ENCODE measurements around the gene ANKRD6.
A peak's percentile ranks its signal among the peaks of the same experiment; 100 is the strongest.
"Not testable (repeated sequence)": the region's sequence is repeated elsewhere in the genome, so short reads cannot be mapped to it uniquely, and the experiment has no call there.

The ANKRD6 gene

DNA sequence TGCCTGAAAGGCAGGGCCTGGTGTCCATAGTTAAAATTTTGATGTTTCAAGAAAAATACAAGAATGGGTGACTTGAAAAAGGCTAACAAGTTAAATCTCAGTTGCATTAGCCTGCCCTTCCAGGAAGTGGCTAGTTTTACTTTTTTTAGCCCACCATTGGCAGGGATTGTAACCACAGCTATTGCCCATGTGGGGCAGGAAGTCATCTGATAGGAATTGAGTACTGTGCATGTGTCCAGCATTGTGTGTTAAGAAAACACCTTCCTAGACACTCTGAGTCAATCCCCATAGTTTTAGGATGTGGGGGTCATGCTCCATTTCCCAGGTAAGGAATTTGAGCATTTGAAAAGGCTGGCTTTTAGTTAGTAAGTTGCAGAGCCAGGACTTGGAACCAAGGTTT lies 178.7 kb downstream of the ANKRD6 start:
- no peak for DNase-seq

DNA sequence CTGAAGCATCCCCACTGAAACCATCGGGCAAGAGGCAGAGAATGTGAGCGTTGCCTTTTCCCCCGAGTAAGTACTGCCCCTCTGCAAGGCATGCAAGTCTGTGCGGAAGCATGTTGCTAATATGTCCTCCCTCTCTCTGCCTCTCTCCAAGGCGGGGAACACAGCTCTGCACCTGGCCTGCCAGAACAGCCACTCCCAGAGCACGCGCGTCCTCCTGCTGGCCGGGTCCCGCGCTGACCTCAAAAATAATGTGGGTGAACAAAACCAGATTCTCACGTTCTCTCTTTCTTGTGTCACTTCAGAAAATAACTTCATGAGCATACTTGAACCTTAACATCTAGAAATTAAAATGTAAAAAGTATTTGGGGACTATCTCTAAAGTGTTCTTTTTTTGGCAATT lies 179.2 kb downstream of the ANKRD6 start:
- no peak for DNase-seq

DNA sequence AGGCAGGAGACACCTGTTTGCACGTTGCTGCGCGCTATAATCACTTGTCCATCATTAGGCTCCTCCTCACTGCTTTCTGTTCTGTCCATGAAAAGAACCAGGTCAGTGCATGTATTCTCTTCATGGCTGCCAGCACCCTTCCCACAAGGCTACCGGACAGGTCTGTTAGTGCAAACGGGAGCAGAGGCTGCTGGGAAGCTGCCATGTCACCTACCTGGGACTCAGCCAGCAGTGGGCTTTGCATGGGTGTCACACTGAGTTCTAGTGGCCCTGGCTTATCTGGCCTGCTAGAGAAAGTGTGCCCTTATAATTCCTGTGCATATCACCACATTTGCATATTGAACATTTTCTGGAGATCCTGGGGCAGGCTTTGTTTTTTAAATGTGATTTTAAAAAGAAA lies 180.8 kb downstream of the ANKRD6 start:
- no peak for DNase-seq

DNA sequence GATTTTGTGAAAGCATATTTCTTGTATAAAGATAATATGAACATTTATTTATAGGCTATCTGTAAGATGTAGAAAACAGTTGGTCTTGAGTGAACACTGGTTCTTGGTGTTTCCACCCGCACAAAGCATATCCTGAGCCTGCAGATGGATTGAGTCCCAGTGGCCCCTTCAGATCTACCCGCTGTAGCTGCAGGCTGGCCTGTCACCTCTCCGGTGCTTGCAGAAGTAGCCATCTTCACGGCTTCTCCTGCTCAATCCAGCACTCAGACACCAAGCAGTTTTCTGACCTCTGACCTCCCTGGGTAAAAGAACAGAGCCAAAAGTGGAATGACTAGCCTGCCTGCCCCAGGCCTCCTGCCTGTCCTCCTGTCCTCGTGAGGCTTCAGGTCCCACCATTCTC lies 182.9 kb downstream of the ANKRD6 start:
- no peak for DNase-seq

DNA sequence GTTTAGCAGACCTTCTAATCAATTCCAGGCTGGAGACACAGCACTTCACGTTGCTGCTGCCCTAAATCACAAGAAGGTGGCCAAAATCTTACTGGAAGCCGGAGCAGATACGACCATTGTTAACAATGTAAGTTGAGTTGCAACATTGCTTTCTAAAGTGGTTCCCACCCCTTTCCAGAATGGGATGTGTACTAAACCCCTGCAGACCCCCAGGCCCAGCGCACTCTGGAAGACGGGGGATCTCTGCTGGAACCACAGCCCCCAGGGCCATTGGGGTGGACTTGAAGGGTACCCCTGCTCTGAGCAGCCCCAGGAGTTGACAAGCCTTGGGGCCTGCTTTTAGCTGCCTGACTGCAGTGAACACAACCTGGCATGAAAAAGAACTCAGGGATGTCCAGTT lies 183.6 kb downstream of the ANKRD6 start:
- DNase-seq, result no peak

DNA sequence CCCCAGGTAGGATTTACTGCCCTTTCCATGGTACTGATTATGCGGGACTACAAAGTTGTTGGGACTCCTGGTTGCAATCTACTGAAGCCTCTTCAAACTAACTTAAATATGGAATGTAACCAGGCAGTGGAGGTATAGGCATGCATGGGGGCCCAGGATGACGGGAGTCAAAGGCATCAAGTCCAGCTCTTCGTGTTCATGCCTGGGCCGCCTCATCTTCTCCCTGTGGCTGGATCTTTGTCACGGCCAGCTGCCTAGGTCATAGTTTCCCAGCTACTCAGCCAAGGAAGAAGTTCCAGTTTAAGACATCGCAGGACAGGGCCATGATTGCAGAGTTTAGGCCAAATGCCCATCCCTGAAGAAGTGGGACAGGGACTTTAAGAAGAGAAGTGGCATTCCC lies 185.1 kb downstream of the ANKRD6 start:
- DNase-seq, result no peak

DNA sequence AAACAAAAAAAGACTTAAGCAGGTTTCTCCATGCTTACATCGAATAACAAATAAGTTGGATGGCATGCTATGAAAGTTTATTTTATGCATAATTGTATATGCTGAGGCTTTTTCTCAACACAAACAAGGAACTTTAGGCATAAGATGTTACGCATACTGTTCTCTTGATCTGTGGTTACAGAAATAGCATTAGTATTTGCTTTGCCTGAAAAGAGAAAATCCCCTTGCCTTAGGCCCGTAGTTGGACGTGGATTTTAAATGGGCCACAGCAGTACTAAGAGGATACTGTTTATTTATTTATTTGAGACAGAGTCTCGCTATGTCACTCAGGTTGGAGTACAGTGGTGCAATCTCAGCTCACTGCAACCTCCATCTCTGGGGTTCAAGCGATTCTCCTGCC lies 186.6 kb downstream of the ANKRD6 start:
- DNase-seq, result no peak

DNA sequence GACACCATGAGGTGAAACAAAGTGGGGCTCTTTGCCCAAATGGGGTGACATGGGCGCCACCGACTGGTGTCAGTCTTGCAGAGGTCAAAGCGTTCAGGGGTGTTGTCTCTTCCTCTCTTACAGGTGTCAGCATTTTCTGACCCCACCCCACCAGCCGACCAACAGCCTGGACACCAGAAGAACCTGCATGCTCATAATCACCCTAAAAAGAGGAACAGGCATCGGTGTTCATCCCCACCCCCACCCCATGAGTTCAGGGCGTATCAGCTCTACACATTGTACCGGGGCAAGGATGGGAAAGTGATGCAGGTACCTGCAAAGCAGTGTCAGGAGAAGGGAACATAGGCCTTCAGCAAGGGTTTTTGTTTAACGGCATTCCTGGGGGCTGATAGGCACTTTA lies 190.8 kb downstream of the ANKRD6 start:
- DNase-seq, result no peak

DNA sequence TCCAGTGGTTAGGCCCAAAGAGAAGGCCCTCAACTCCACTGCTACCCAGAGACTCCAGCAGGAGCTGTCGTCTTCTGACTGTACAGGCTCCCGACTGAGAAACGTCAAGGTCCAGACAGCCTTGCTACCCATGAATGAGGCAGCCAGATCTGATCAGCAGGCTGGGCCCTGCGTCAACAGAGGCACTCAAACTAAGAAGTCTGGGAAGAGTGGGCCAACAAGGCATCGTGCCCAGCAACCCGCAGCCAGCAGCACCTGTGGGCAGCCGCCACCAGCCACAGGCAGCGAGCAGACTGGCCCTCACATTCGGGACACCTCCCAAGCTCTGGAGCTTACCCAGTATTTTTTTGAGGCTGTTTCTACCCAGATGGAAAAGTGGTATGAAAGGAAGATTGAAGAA lies 197.5 kb downstream of the ANKRD6 start:
- no peak for DNase-seq

DNA sequence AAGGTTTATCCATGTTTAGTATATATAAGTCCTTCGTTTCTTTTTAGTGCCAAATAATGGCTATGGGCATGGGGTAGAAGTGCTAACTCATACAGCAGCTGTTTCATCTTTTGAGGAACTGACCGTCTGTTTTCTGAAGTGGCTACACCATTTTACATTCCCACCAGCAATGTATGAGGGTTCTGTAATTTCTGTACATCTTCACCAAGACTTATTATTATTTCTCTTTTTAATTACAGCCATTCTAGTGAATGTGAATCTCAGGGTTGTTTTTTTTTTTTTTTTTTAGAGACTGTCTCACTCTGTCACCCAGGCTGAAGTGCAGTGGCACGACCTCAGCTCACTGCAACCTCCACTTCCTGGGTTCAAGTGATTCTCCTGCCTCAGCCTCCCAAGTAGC lies 203.5 kb downstream of the ANKRD6 start:
- DNase-seq, result not testable (repeated sequence)

DNA sequence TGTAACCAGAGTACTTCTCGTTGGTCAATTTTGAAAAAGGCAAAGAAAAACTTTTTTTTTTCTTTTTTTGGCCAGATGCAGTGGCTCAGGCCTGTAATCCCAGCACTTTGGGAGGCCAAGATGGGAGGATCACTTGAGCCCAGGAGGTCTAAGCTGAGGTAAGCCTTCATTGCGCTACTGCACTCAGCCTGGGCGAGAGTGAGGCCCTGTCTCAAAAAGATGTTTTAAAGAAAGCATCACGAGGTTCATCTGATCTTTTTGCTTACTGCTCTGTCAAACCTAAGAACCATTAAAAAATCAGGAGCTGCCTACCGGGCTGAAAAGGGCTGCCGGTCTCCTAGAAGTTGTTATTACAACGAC lies 205.0 kb downstream of the ANKRD6 start:
- DNase-seq, result no peak

DNA sequence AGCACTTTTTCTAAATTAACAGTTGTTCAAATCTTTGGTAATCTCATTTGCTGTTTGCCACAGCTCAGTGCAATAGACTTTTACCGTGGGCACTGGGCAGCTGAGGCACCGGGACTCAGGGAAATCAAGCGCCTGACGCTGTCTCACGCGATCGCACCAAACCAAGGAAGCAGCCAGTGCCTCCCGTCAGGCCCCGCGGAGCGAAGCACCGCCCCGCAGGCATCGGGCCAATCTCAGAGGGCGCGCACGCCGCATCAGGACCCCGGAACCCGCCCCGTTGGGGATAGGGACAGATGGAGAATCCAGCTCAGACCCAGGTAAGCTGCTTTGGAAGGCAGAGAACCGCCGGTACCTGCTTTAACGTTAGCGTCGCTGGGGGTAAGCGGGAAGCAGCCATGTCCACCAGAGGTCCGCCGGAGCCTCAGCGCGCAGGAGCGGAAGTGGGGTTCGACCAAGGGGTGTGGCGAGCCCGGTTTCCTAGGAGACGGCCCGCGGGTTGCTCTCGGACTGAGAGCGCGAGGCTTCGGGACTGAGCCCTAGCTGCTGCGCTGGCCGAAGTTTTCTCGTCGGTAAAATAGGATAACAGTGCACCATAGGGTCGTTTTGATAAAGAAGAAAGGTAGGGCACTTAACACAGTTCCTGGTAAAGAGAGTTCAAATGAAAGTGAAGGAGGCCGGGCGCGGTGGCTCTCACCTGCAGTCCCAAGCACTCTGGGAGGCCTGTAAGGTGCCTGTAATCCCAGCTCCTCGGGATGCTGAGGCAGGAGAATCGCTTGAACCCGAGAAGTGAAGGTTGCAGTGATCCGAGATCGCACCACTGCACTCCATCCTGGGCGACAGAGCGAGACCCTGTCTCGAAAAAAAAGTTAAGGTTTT lies 205.6 kb downstream of the ANKRD6 start, which contains the start of gene LYRM2:
LYRM2 (minus strand) TSS at position 428 of the 876 bp plus-strand sequence; CDS start at position 397, 31 bp downstream.
- DNase-seq, result peak; percentile 74

DNA sequence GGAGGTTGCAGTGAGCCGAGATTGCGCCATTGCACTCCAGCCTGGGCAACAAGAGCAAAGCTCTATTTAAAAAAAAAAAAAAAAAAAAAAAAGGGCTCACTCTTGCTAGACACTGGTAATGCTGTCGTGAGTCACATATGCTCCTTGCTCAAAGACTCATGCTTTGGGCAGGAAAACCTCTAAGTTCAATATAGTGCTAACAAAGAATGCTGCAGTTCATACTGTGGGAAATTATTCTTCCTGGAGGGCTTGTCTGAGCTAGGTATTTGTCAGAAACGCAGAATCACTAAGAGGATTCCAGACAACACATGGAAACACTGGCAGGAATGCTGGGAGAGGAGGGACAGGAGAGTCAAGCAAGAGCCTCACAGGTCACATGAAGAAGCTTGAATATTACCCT lies 207.9 kb downstream of the ANKRD6 start:
- no peak for DNase-seq

DNA sequence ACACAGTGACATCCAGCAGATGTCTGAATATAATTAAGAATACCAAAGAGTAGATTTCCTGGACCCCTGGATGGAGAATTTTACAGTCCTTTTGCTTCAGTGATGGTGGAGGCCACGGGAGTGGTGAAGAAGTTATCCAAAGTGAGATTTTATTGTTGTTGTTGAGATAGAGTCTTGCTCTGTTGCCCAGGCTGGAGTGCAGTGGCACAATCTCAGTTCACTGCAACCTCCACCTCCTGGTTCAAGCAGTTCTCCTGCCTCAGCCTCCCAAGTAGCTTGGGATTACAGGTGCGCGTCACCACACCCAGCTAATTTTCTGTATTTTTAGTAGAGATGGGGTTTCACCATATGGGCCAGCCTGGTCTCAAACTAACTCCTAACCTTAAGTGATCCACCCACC lies 208.6 kb downstream of the ANKRD6 start:
- not testable (repeated sequence) for DNase-seq

DNA sequence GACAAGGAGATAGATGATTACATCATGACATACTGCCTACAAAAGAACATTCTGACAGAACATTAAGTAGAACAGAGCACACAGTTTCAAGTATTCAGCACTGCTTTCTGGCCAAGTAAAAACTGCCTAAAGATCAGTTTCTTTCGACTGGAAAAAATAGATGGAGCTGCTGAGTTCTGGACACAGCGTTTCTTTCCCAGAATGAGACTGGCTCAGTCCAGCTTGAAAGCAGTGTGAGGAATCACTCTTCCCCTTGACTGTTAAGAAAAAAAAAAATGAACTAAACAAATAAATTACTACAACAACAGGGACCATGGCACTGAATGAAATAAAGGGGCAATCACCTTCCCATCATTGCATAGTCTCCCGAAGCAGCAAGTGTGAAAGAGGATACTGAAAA lies 210.0 kb downstream of the ANKRD6 start:
- DNase-seq, result no peak

DNA sequence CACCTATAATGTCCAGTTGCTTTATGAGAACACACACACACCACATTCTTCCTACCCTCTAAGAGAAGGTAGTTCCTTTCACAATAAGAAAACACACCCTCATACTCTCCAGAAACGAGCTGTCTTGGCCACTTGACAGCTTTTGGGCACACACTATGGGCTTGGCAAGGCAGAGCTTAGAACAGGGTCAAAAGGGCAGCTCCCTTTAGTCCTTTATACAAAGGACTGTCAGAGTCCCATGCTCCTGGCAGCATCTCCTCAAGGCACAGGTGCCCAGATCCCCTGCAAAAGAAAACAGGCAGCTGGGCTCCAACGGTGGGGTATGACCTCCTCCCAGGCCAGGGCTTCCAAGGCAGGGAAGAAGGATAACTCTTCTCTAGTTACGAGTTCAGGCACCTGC lies 210.5 kb downstream of the ANKRD6 start:
- no peak for DNase-seq

DNA sequence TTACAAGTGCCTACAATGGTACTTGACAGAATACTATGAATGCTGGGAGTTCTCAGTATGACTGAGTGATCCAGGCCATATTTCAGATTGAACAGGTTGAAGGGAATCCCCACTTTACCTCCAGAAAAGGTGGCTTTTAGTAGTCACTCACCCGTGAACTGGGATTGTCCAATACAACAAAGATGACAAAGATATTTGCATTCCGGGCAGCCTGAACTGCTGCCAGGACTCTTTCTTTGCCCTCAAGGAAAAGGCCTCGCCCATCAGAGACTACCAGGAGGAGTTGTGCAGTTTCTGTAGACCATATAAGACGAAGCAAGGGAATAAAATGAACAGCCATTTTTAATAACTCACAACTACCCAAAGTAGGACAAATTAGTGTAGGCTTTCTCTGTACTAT lies 211.9 kb downstream of the ANKRD6 start:
- DNase-seq, result no peak

DNA sequence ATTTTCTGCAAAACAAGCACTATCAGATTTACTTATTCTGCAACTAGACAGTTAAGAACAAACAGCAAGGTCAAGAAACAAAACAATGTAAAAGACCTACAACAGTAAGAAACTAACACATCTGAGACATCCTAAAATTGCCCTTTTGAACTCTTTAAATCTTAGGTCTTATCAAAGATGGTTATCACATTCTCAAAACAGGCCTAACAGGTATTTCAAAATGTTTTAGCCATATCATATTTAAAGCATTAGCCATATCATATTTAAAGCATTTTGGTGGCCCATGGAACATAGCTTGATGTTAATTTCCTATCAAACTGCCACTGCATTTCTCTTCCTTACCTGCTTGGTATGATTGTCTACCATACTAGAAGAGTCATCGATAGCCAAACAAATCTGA lies 216.7 kb downstream of the ANKRD6 start:
- DNase-seq, result no peak

DNA sequence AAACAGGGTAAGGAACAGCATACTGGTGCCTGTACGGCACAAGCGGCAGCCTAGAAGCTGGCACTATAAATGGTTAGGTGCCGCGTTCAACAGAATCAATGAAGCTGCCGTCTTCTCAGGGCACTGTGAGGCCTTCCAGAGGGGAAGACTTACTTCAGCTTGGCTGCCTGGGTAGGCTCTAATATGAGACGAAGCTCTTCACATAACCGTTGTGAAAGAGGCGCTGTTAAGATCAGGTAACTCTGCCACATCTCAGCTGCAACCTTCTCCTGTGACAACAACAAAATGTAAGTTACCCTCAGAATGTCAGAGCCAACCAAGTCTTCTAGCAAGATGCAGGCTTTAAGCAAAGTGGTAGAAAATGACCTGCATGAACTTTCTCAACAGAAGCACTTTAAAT lies 217.6 kb downstream of the ANKRD6 start:
- no peak for DNase-seq

DNA sequence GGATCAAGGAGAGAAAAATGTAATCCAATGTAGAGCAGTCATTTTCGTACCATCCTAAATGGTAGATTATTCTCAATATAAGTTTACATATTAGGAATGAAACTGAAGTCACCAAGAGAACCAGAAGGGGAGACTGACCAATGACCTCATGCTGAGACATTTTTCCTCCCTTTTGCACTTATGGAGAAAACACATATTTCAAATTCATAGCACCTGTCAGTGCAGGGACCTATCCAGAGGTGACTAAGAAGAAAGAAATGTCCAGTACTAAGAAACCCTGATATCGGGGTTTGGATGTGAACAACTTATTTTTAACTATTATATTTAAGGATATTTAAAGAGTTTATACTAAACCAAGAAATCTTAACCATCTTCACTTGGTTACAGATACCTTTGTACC lies 222.2 kb downstream of the ANKRD6 start:
- no peak for DNase-seq

DNA sequence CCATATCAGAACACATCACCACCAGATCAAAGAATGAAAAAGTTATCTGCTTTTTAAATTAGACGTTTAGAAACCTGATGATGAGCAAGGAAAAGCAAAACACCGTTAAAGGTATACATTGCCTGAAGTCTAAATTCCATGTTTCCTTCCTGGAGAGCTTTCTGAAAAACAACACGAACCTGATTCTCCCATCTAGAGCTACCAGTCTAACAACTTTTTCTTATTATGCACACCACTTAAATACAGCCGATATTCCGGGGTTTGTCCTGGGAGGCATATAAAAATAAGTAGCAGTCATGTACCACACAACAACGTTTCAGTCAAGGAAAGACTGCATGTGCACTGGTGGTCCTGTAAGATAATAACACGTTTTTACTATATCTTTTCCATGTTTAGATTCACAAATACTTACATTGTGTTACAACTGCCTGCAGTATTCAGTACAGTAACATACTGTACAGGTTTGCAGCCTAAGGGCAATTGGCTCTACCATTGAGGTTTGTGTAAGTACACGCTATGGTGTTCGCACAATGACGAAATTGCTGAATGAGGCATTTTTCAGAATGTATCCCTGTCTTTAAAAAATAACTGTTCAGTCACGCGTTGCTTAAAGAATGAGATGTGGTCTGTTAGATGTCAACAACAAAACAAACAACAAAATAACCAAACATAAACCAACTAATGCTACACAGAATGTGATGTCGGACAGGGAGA lies 224.7 kb downstream of the ANKRD6 start:
- no peak for DNase-seq

DNA sequence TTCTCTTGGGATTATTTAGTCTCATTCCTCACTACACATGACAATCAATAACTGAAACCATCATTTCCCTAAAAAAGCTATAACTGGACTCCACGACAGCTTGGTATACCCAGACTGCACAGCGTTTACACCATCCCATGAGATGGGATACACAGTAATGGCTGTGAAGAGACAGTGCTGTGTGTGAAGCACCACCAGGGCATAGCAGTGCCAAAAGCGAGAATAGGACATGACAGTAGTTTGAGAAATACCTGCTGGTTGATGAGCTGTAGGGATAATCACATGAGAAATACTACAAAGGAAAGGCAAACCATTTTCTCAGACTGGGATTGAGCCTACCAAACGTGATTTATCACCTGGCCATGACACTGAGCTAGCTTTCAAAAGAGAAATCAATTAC lies 228.0 kb downstream of the ANKRD6 start:
- DNase-seq, result no peak

DNA sequence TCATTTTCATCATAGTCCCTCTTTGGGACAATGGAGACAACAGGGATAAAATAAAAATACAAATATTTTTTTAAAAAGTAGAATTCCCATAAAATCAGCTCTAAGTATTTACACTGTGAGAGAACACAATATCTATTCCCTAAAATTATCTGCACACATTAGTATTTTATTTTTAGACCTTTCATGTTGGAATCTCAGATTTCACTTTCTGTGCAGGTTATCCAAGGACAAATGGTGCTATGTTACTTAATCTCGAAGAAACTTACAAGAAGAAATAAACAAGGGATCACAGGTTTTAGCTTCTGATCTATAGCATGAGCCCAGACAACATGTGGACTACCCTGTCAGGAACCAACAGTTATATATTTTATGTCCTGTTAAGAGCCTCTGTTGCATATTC lies 228.6 kb downstream of the ANKRD6 start:
- DNase-seq, result no peak

DNA sequence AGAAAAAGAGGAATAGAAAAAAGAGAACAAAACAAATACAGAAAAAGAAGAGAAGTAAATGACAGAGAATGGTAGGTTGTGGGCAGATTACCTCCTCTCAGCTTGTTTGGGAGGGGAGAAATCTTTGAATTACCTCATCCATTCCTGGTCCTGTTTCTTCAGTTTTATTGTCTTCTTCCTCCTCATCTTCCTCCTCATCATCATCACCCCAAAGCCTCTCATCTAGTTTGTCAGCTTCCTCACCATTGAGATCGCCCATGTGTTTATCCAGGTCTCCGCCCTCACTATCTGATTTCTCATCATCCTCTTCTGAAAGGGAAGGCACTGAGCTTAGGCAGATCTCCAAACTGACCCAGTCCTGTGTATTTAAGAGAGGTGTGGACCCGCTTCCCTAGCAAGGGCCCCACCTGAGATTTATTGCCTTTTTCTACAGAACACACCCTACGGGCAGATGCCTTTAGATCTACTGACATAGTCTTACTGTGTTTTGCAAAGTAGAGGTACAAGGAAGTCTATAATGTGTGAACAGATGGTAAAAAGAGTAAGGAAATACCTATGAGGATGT lies 229.8 kb downstream of the ANKRD6 start:
- no peak for DNase-seq

All from NCI-H1694 treated with DMSO at 0.1 percent for 48 hours (cell line).